K562 (cell line): ENCODE measurements around the gene PDE11A. TPM values are rescaled to one million over a fixed set of nuclear protein-coding genes. Genes with fewer than 3 reads are reported as not detected.

Experiments
- ATAC-seq: fragments of 200-7000 bp; cut with Tn5 transposase; 3 replicates; pipeline ENCODE4 v1.9.1; 2020; ENCODE audit warnings: moderate library complexity
- BruUV-seq: library from RNA; stranded (reverse); fragments of 400-500 nt; replicated peaks from 2 replicates; lab custom pipeline; 2021; lab: Mats Ljungman, UMichigan
- CTCF ChIA-PET: fragments of 300-600 bp; formaldehyde crosslinking; extraction: SDS; loops from one replicate; lab custom pipeline; 2021; ENCODE audit warnings: low intra/inter-chr PET ratio; lab: Yijun Ruan, JAX
- POLR2A ChIA-PET: fragments of 300-600, 350-650 bp; sonication (Branson Sonifier 250); formaldehyde crosslinking; extraction: SDS; loops from one replicate; lab custom pipeline; 2021; ENCODE audit warnings: antibody characterized with exemption, inconsistent platforms; lab: Yijun Ruan, JAX
- DNase-seq, 4 experiments: peaks; one replicate each; pipeline versions ENCODE4 v3.0.0 to v3.0.0-alpha.2; 2011 to 2018; ENCODE audit warnings: low spot score in 3 of 4, mixed read lengths in 3 of 4; ENCODE audit errors: extremely low read depth in 1 of 4
- FAIRE-seq: peaks from 2 replicates; lab custom pipeline; 2011; peaks lifted over from hg19 to GRCh38; lab: Jason Lieb, UNC
- H2AFZ ChIP-seq: 2 replicates; pipeline ENCODE4 v1.6.0; 2011; ENCODE audit warnings: low read depth, low read length, control low read depth, inconsistent platforms
- H3K27ac ChIP-seq: fragments of 200-600 bp; 3 replicates; pipeline ENCODE4 v1.8.0; 2011; ENCODE audit warnings: low read depth, mild to moderate bottlenecking, control low read depth, inconsistent platforms, low read length, moderate library complexity, mixed read lengths; ENCODE audit errors: extremely low read depth
- H3K27me3 ChIP-seq, 2 experiments: fragments of 300-600 bp in 1 of 2; 2 replicates in 1 of 2; 3 replicates in 1 of 2; pipeline versions ENCODE4 v1.6.0 to v1.8.0; 2011; ENCODE audit warnings: inconsistent platforms in 2 of 2, low read length in 2 of 2, mild to moderate bottlenecking in 1 of 2, mixed read lengths in 1 of 2, moderate library complexity in 1 of 2; ENCODE audit not compliant: control insufficient read depth in 2 of 2, insufficient read depth in 2 of 2
- H3K36me3 ChIP-seq: fragments of 300-600 bp; 3 replicates; pipeline ENCODE4 v1.8.0; 2011; ENCODE audit warnings: mild to moderate bottlenecking, low read length, inconsistent platforms; ENCODE audit not compliant: control insufficient read depth, insufficient read depth
- H3K4me1 ChIP-seq, 2 experiments: fragments of 200-600 bp in 1 of 2; replicated peaks in 1 of 2; 2 replicates in 1 of 2; 3 replicates in 1 of 2; pipeline versions ENCODE4 v1.5.1 to v1.8.0; 2011; ENCODE audit warnings: inconsistent platforms in 2 of 2, low read length in 2 of 2, mild to moderate bottlenecking in 1 of 2, mixed read lengths in 1 of 2, moderate library complexity in 1 of 2; ENCODE audit not compliant: control insufficient read depth in 2 of 2, insufficient read depth in 2 of 2
- H3K4me2 ChIP-seq: 2 replicates; pipeline ENCODE4 v1.6.1; 2011; ENCODE audit warnings: low read length, control low read depth, inconsistent platforms, mixed read lengths; ENCODE audit not compliant: insufficient read depth
- H3K4me3 ChIP-seq: fragments of 200-600 bp; sonication (generic), shearing (Covaris generic); 2 replicates; pipeline ENCODE4 v1.5.1; 2016; ENCODE audit warnings: control low read depth, inconsistent platforms
- H3K79me2 ChIP-seq: fragments of 200-600 bp; 3 replicates; pipeline ENCODE4 v1.8.0; 2011; ENCODE audit warnings: low read length, inconsistent platforms; ENCODE audit not compliant: control insufficient read depth, insufficient read depth
- H3K9ac ChIP-seq, 2 experiments: 2 replicates each; pipeline versions ENCODE4 v1.6.0 to v1.6.1; 2011; ENCODE audit warnings: low read depth in 2 of 2, low read length in 2 of 2, control low read depth in 1 of 2, inconsistent platforms in 1 of 2, mild to moderate bottlenecking in 1 of 2, mixed read lengths in 1 of 2; ENCODE audit not compliant: insufficient read depth in 1 of 2
- H3K9me1 ChIP-seq: one replicate; pipeline ENCODE4 v1.6.0; 2011; ENCODE audit warnings: inconsistent platforms, mild to moderate bottlenecking, low read length, moderate library complexity; ENCODE audit not compliant: control insufficient read depth, insufficient read depth
- H3K9me3 ChIP-seq: replicated peaks from 2 replicates; pipeline ENCODE4 v1.5.1; 2011; ENCODE audit warnings: low read depth, low read length, inconsistent platforms; ENCODE audit not compliant: control insufficient read depth, insufficient read depth
- H4K20me1 ChIP-seq: replicated peaks from 2 replicates; pipeline ENCODE4 v1.6.1; 2011; ENCODE audit warnings: low read length, inconsistent platforms, mixed read lengths; ENCODE audit not compliant: control insufficient read depth, insufficient read depth
- FOXK2 ChIP-seq, 2 experiments: fragments of 450-650 bp; IDR thresholded peaks in 1 of 2; conservative IDR thresholded peaks in 1 of 2; 2 replicates each; pipeline ENCODE4 v1.6.1; 2016; ENCODE audit warnings: low read depth in 2 of 2, mild to moderate bottlenecking in 1 of 2
- GABPA ChIP-seq: fragments of 200-800 bp; sonication (Bioruptor generic); conservative IDR thresholded peaks from 2 replicates; pipeline ENCODE4 v1.6.1; 2016; ENCODE audit warnings: low read depth, missing genetic modification characterization, missing compliant biosample characterization
- SMARCE1 ChIP-seq: fragments of 450-650 bp; IDR thresholded peaks from 2 replicates; pipeline ENCODE4 v1.7.1; 2016; ENCODE audit warnings: mild to moderate bottlenecking
- TRIM28 ChIP-seq: fragments of 450-650 bp; IDR thresholded peaks from 2 replicates; pipeline ENCODE4 v1.6.1; 2017
- ZFP30 ChIP-seq: fragments of 250-450 bp; sonication (Bioruptor Pico); IDR thresholded peaks from 2 replicates; pipeline ENCODE4 v1.8.0; 2022; ENCODE audit warnings: moderate library complexity, mild to moderate bottlenecking, inconsistent platforms, borderline replicate concordance
- ZNF134 ChIP-seq: fragments of 250-450 bp; sonication (Bioruptor Pico); conservative IDR thresholded peaks from 2 replicates; pipeline ENCODE4 v1.4.0; 2020
- ZNF311 ChIP-seq: fragments of 250-450 bp; sonication (Bioruptor Pico); IDR thresholded peaks from 2 replicates; pipeline ENCODE4 v1.4.0; 2020; ENCODE audit warnings: mild to moderate bottlenecking, moderate library complexity
- in situ Hi-C: fragments of 300-500 bp; cut with MboI; formaldehyde crosslinking; loops from 4 replicates; pipeline ENCODE4 v1.15.0; 2018; ENCODE audit warnings: inconsistent platforms, mixed read lengths
- intact Hi-C: fragments of 100-400 bp; cut with micrococcal nuclease; formaldehyde crosslinking; loops from 2 replicates; pipeline ENCODE4 v1.14.2; 2022
- polyA plus RNA-seq, 8 experiments: library from polyadenylated mRNA; depleted of rRNA in 4 of 8; stranded (reverse) in 5 of 8; unstranded in 3 of 8; fragments of >200 nt; fragmentation: Nextera tagmentation in 2 of 8; fragmentation: Illumina TruSeq in 1 of 8; extraction: Ambion mirVana in 2 of 8; extraction: Trizol in 1 of 8; gene quantifications; 2 replicates each; pipeline versions ENCODE4 v1.2.1 to v1.2.3, GENCODE V29; 2011 to 2014; ENCODE audit warnings: inconsistent platforms in 1 of 8, missing spikeins in 1 of 8
- total RNA-seq, 7 experiments: library from RNA; depleted of rRNA in 6 of 7; stranded (reverse); fragments of >200 nt in 6 of 7; fragmentation: Illumina TruSeq in 2 of 7; extraction: Trizol in 2 of 7; gene quantifications; 2 replicates each; pipeline versions ENCODE4 v1.2.1 to v1.2.3, GENCODE V29; 2011 to 2021; ENCODE audit warnings: low replicate concordance in 1 of 7
- TF ChIP-seq, protein P1 (sequence below), 3 experiments: fragments of 200-800 bp in 1 of 3; fragments of 250-450 bp in 1 of 3; fragments of 450-650 bp in 1 of 3; sonication (Bioruptor Pico) in 1 of 3; sonication (Bioruptor generic) in 1 of 3; formaldehyde crosslinking in 1 of 3; IDR thresholded peaks; 2 replicates each; pipeline versions ENCODE4 v1.6.1 to v1.8.0; 2016 to 2022; ENCODE audit warnings: mild to moderate bottlenecking in 2 of 3, missing genetic modification characterization in 2 of 3, missing compliant biosample characterization in 1 of 3, moderate library complexity in 1 of 3
- TF ChIP-seq, protein P2 (sequence below): fragments of 250-450 bp; sonication (Bioruptor Pico); IDR thresholded peaks from 2 replicates; pipeline ENCODE4 v1.4.0; 2020; ENCODE audit warnings: mild to moderate bottlenecking
- TF ChIP-seq, protein P3 (sequence below): fragments of 450-650 bp; formaldehyde crosslinking; IDR thresholded peaks from 2 replicates; pipeline ENCODE4 v1.4.0; 2020; ENCODE audit warnings: mild to moderate bottlenecking, moderate library complexity
- TF ChIP-seq, protein P4 (sequence below): fragments of 250-450 bp; sonication (Bioruptor Pico); IDR thresholded peaks from 2 replicates; pipeline ENCODE4 v1.8.0; 2022; ENCODE audit warnings: moderate library complexity, mild to moderate bottlenecking, inconsistent platforms

Gene PDE11A
- total and polyA plus RNA-seq, 9 of the 15 experiments (the other 6 are each of a cell fraction or from before 2014, with no cell fraction given), result 3.2 to 22.1 (median 5.7) TPM

DNA sequence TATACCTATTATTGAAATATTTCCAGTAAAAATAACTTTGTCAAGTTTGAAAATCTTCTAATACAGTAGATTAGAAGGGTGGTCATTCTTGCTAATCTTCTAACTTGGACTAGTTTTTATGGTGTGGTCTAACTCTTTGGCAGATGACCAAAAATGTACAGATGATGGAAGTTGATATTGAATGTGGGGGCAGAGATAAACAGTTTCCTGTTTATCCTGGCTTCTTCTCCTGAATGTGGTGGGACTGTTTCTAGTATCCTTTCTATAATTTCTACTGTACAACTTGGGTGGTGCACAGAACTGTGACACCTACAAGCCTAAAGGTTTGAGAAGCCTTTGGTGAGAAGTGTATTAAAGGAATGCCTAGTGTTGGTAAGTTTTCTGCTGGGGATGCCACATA is 178.7 kb downstream of the PDE11A start:
- intact Hi-C loops (no loop called here), in situ Hi-C loops (no loop called here)
- POLR2A ChIA-PET, result no interaction called here
- H3K27ac ChIP-seq, result no peak overlapping the region
- H3K9ac ChIP-seq, result no peak overlapping the region
- no peaks in the 10 kb centered on the region for H3K27me3 ChIP-seq
- FAIRE-seq (no peak), ATAC-seq (peak; percentile 51), DNase-seq (peak in 2 of 4 experiments; percentile 11 to 33)
- H2AFZ ChIP-seq, result no peak overlapping the region
- 0 out of 2 replicates have a peak, but pooled peaks cover 4% of the 10 kb centered on the region for H3K9me3 ChIP-seq
- no TSS peak for BruUV-seq
- no peaks in the 10 kb centered on the region for H3K79me2 ChIP-seq
- H3K4me1 ChIP-seq, result peaks cover 0 to 24% of the 10 kb centered on the region in 2 experiments; a peak in 3 of 5 replicates
- H3K4me3 ChIP-seq, result no peak overlapping the region
- H3K36me3 ChIP-seq, result no peaks in the 10 kb centered on the region
- no peaks in the 10 kb centered on the region for H4K20me1 ChIP-seq
- no peaks in the 10 kb centered on the region for H3K9me1 ChIP-seq
- CTCF ChIA-PET, result no interaction called here
- no peak overlapping the region for H3K4me2 ChIP-seq
- TF ChIP-seq ZNF134 (CRISPR knock-in tag), result 0 out of 2 replicates have a peak, but pooled peaks have one; percentile 10
- TF ChIP-seq, protein P1, sequence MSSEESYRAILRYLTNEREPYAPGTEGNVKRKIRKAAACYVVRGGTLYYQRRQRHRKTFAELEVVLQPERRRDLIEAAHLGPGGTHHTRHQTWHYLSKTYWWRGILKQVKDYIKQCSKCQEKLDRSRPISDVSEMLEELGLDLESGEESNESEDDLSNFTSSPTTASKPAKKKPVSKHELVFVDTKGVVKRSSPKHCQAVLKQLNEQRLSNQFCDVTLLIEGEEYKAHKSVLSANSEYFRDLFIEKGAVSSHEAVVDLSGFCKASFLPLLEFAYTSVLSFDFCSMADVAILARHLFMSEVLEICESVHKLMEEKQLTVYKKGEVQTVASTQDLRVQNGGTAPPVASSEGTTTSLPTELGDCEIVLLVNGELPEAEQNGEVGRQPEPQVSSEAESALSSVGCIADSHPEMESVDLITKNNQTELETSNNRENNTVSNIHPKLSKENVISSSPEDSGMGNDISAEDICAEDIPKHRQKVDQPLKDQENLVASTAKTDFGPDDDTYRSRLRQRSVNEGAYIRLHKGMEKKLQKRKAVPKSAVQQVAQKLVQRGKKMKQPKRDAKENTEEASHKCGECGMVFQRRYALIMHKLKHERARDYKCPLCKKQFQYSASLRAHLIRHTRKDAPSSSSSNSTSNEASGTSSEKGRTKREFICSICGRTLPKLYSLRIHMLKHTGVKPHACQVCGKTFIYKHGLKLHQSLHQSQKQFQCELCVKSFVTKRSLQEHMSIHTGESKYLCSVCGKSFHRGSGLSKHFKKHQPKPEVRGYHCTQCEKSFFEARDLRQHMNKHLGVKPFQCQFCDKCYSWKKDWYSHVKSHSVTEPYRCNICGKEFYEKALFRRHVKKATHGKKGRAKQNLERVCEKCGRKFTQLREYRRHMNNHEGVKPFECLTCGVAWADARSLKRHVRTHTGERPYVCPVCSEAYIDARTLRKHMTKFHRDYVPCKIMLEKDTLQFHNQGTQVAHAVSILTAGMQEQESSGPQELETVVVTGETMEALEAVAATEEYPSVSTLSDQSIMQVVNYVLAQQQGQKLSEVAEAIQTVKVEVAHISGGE (CRISPR knock-in tag; IDR thresholded peaks at IDR 0.05), result peak in 1 of 3 experiments; percentile 58; a peak in 2 of 6 replicates
- TF ChIP-seq, protein P2, sequence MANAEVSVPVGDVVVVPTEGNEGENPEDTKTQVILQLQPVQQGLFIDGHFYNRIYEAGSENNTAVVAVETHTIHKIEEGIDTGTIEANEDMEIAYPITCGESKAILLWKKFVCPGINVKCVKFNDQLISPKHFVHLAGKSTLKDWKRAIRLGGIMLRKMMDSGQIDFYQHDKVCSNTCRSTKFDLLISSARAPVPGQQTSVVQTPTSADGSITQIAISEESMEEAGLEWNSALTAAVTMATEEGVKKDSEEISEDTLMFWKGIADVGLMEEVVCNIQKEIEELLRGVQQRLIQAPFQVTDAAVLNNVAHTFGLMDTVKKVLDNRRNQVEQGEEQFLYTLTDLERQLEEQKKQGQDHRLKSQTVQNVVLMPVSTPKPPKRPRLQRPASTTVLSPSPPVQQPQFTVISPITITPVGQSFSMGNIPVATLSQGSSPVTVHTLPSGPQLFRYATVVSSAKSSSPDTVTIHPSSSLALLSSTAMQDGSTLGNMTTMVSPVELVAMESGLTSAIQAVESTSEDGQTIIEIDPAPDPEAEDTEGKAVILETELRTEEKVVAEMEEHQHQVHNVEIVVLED (CRISPR knock-in tag), result 0 out of 2 replicates have a peak, but pooled peaks have one; percentile 9
- TF ChIP-seq FOXK2 (conservative IDR thresholded peaks at IDR 0.05 in 1 of 2, IDR thresholded peaks at IDR 0.05 in 1 of 2; ENCODE audit: low read depth in 2 of 2), result no peak
- TF ChIP-seq, protein P3, sequence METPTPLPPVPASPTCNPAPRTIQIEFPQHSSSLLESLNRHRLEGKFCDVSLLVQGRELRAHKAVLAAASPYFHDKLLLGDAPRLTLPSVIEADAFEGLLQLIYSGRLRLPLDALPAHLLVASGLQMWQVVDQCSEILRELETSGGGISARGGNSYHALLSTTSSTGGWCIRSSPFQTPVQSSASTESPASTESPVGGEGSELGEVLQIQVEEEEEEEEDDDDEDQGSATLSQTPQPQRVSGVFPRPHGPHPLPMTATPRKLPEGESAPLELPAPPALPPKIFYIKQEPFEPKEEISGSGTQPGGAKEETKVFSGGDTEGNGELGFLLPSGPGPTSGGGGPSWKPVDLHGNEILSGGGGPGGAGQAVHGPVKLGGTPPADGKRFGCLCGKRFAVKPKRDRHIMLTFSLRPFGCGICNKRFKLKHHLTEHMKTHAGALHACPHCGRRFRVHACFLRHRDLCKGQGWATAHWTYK (CRISPR knock-in tag), result 0 out of 2 replicates have a peak, but pooled peaks have one; percentile 24
- peak; percentile 52; the same call in 1 of the 2 replicates for TF ChIP-seq ZNF311 (CRISPR knock-in tag)
- TF ChIP-seq TRIM28, result peak; percentile 62; the same call in 1 of the 2 replicates
- TF ChIP-seq SMARCE1, result peak; percentile 71; the same call in 1 of the 2 replicates
- TF ChIP-seq GABPA (tag), result 0 out of 2 replicates have a peak, but pooled peaks have one; percentile 39
- TF ChIP-seq, protein P4, sequence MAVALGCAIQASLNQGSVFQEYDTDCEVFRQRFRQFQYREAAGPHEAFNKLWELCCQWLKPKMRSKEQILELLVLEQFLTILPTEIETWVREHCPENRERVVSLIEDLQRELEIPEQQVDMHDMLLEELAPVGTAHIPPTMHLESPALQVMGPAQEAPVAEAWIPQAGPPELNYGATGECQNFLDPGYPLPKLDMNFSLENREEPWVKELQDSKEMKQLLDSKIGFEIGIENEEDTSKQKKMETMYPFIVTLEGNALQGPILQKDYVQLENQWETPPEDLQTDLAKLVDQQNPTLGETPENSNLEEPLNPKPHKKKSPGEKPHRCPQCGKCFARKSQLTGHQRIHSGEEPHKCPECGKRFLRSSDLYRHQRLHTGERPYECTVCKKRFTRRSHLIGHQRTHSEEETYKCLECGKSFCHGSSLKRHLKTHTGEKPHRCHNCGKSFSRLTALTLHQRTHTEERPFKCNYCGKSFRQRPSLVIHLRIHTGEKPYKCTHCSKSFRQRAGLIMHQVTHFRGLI (CRISPR knock-in tag), result 0 out of 2 replicates have a peak, but pooled peaks have one; percentile 13
- TF ChIP-seq ZFP30, result no peak
